Activated naive CD4-positive, alpha-beta T cell treated with anti-CD3 and anti-CD28 coated beads, Interleukin-2, amount 10 ng/mL, durations not matched to agents 7 days and 5 days (primary cell): ENCODE results near the gene MED13L.
A peak's percentile ranks its signal among the peaks of the same experiment; 100 is the strongest.

Experiments
- CTCF ChIA-PET: fragments of 350-600 bp; sonication (Branson Sonifier 250); formaldehyde crosslinking; loops from one replicate; lab custom pipeline; 2021; ENCODE audit warnings: antibody characterized with exemption; lab: Charles Lee
- DNase-seq: peaks from one replicate; pipeline ENCODE4 v3.0.0-alpha.2; 2020
- H3K27ac Mint-ChIP-seq: one replicate; pipeline ENCODE4 v1.8.0; 2021; ENCODE audit warnings: mild to moderate bottlenecking, moderate library complexity, mixed read lengths
- H3K27me3 Mint-ChIP-seq: one replicate; pipeline ENCODE4 v1.8.0; 2021; ENCODE audit warnings: mild to moderate bottlenecking, mixed read lengths
- H3K36me3 Mint-ChIP-seq: one replicate; pipeline ENCODE4 v1.8.0; 2021; ENCODE audit warnings: mixed read lengths
- H3K4me1 Mint-ChIP-seq: one replicate; pipeline ENCODE4 v1.8.0; 2021; ENCODE audit warnings: mixed read lengths
- H3K4me3 Mint-ChIP-seq: one replicate; pipeline ENCODE4 v1.8.0; 2021; ENCODE audit warnings: mild to moderate bottlenecking, moderate library complexity, mixed read lengths
- H3K9me3 Mint-ChIP-seq: one replicate; pipeline ENCODE4 v1.8.0; 2021; ENCODE audit warnings: mixed read lengths

The MED13L gene

DNA sequence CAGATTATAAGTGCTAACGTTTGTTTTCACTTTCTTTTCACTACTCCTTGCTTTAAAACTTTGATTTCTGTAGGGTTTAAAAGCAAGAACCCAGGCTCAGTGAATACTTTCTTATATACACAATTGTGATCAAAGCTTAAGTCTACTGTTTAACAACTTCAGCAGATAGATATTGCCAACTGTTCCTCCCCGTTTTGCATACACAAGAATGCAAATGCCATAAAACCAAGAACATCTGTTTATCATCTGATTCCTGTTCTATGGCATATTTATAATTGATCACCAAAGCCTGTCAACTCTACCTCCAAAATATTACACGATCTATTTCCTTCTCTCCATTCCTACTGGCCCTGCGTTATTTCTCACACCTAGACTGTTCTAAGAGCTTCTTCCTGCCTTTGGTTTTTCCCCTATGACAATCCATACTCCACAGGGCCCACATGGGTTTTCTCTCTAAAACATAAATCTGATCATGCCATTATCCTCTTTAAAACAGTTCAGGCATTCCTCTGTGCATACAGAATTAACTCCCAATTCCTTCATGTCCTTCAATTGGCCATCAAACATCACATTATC lies 15.9 kb downstream of the MED13L start:
- H3K9me3 Mint-ChIP-seq = no peaks in the 10 kb centered on the region
- H3K4me1 Mint-ChIP-seq = peaks cover 28% of the 10 kb centered on the region
- H3K27me3 Mint-ChIP-seq = no peaks in the 10 kb centered on the region
- H3K27ac Mint-ChIP-seq = no peak overlapping the region
- no peak overlapping the region for H3K4me3 Mint-ChIP-seq
- DNase-seq = no peak
- CTCF ChIA-PET = no interaction called here
- no peaks in the 10 kb centered on the region for H3K36me3 Mint-ChIP-seq

DNA sequence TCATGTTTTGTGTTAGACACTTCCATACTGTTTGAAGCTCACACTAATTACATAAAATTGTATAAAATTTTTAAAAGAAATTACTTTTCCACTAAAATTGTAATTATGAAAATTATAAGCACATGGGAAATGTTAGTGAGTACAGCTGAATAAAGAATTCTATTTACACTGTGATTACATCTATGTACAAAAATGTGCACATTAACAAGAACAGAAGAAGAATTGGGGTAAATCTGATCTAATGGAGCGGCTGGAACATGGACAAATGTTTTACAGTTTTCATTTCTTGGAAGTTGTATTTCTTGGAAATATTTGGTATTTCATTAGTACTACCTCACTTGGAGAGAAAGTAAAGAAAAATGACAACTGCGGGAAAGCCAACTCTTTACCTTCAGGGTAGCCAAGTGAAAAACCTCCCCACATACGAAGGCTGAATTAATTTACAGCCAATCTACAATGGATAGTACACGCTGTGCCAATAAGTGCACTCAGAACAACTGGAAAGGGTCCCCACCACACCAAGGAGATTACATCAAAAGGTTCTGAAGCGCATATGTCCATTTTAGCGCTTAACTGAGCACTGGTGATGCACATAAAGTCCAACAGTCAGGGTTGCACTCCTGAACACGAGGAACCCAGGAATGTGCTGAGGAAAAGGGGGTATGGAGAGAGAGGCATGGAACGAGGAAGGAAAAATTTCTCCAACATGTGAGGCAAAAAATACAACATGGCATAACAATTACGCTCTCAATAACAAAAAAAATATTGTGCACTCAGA lies 17.5 kb downstream of the MED13L start:
- CTCF ChIA-PET = no interaction called here
- Mint-ChIP-seq H3K27me3 (no peaks in the 10 kb centered on the region), H3K36me3 (no peaks in the 10 kb centered on the region), H3K4me3 (no peak overlapping the region), H3K27ac (no peak overlapping the region), H3K4me1 (peaks cover 27% of the 10 kb centered on the region), H3K9me3 (no peaks in the 10 kb centered on the region)
- DNase-seq = no peak

DNA sequence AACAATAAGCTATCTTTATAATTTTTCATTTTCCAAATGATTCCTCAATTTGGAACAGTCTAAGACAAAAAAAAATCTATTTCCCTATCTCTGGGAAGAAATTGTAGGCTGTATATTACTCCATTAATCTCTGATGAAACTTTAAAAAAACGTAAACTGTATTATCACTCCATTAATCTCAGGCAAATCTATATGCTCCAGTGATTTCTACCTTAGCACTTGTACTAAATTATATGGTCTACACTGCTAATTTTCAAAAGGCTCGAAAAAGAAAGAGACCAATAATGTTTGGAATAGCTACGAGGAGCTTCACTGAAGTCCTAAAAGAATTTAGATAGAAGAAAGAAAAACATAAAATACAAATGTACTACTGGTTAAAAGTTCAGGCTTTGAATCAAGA lies 19.7 kb downstream of the MED13L start:
- DNase-seq = no peak
- Mint-ChIP-seq H3K4me3 (no peak overlapping the region), H3K9me3 (peaks cover 2% of the 10 kb centered on the region), H3K27me3 (no peaks in the 10 kb centered on the region), H3K4me1 (peaks cover 26% of the 10 kb centered on the region), H3K36me3 (peaks cover 4% of the 10 kb centered on the region), H3K27ac (no peak overlapping the region)
- CTCF ChIA-PET = interaction anchor here (1.3 kb wide), 1 partner anchor 9 kb away, joined by 4 read pairs; no protein-coding TSS in a partner anchor

DNA sequence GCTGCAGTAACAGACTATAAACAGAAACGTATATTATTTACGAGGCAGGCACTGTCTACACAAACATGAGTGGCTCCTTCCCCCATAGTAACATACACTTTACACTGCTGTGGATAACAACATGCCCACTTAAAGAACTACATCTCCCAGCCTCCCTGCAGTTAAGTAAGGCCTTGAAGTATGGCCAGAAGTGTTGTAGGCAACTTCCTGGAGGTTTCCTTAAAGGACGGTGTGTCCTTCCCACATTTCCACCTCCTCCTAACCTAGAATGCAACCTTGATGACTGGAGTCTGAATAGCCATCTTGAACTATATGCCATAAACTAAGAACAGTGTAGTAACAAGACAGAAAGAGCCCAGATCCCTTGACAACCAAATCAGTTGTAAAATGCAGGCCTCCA lies 20.3 kb downstream of the MED13L start:
- Mint-ChIP-seq H3K4me3 (no peak overlapping the region), H3K27me3 (no peaks in the 10 kb centered on the region), H3K36me3 (peaks cover 8% of the 10 kb centered on the region), H3K4me1 (peaks cover 23% of the 10 kb centered on the region), H3K9me3 (peaks cover 6% of the 10 kb centered on the region), H3K27ac (no peak overlapping the region)
- CTCF ChIA-PET = interaction anchor here (1.3 kb wide), 1 partner anchor 8 kb away, joined by 4 read pairs; no protein-coding TSS in a partner anchor
- no peak for DNase-seq

DNA sequence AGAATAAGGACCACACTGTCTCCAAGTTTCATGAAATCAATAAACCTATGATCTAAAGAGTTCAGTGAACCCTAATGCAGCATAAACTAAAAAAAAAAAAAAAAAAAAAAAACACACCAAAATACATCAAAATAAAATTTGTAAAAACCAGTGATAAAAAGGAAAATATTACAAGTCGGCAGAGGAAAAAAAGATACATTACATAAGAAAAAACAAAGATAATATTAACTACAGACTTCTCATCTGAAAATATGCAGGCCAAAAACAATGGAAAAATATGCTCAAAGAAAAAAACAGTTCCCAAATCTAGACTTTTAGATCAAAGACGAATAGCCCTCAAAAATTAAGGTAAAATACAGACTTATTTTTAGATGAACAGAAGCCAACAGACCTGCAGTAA lies 27.6 kb downstream of the MED13L start:
- Mint-ChIP-seq H3K36me3 (peaks cover 22% of the 10 kb centered on the region), H3K27me3 (no peaks in the 10 kb centered on the region)
- CTCF ChIA-PET = interaction anchor here (0.6 to 1.9 kb wide), 2 partner anchors 8 to 1552 kb away, joined by 4 to 5 read pairs; no protein-coding TSS in a partner anchor

DNA sequence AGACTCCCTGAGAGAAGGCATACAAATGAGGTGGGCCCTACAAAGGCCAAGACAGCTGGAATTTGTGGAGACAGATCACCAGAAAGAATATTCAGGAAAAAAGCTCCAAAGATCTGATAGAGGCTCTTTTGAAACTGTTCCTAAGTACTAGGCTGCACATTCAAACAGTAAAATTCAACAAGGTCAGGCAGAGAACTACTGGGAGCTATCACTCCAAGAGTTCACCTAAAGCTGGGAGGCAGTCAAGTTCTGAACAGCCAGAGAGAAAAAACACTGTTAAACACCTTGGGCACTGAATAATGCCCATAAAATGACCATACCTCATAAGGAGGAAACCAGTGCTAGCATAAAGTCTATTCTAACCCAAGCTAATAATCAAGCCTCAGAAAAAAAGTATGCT lies 28.6 kb downstream of the MED13L start:
- no peak for DNase-seq
- CTCF ChIA-PET = interaction anchor here (1.5 to 1.9 kb wide), 3 partner anchors 9 to 233 kb away, joined by 3 to 4 read pairs (median 4); no protein-coding TSS in a partner anchor
- Mint-ChIP-seq H3K4me1 (peaks cover 27% of the 10 kb centered on the region), H3K27me3 (no peaks in the 10 kb centered on the region), H3K36me3 (peaks cover 22% of the 10 kb centered on the region), H3K4me3 (no peak overlapping the region), H3K27ac (no peak overlapping the region), H3K9me3 (peaks cover 26% of the 10 kb centered on the region)

More for the DNA sequence above, 27.6 kb downstream of the MED13L start:
- peaks cover 22% of the 10 kb centered on the region for H3K4me1 Mint-ChIP-seq
- no peak for DNase-seq
- H3K27ac Mint-ChIP-seq = no peak overlapping the region
- peaks cover 26% of the 10 kb centered on the region for H3K9me3 Mint-ChIP-seq
- H3K4me3 Mint-ChIP-seq = no peak overlapping the region

DNA sequence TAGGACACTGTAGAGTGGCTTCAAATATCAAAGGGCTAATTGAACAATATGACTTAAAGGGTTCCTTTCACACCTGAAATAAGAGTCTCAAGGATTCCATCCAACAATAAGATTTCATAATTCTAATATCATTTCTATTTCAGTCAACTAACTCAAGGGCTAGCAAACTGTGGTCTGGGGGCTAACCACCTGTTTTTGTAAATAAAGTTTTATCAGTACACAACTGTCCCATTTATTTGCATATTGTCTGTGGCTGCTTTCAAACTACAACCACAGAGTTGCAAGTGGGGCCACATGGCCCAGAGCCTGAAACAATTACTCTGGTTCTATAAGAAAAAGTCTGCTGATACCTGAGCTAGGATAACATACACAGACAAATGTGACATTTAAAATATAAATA lies 29.1 kb downstream of the MED13L start:
- no peak overlapping the region for H3K4me3 Mint-ChIP-seq
- no peak overlapping the region for H3K27ac Mint-ChIP-seq
- peaks cover 26% of the 10 kb centered on the region for H3K9me3 Mint-ChIP-seq
- no peak for DNase-seq
- CTCF ChIA-PET = interaction anchor here (1.4 to 1.9 kb wide), 4 partner anchors 10 to 233 kb away, joined by 3 to 4 read pairs (median 4); no protein-coding TSS in a partner anchor
- H3K36me3 Mint-ChIP-seq = peaks cover 22% of the 10 kb centered on the region
- peaks cover 32% of the 10 kb centered on the region for H3K4me1 Mint-ChIP-seq
- no peaks in the 10 kb centered on the region for H3K27me3 Mint-ChIP-seq

DNA sequence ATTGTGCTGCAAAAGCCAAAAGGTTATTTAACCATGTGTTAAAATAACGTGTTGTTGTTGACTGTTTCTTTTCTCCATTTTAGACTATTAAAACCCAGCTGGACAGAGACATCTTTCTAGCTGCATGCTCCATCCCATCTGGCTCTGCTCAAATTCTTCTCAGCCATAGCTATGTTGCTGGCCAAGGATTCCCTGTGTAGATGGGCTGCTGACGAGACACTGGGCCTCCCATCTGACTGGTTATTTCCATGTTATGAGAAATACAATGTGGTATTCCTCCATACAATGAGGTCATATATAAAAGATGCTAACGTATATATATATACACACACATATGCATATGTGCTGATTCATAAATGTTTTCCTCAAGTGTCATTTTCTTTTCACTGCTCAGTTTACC lies 30.1 kb downstream of the MED13L start:
- no peaks in the 10 kb centered on the region for H3K27me3 Mint-ChIP-seq
- H3K27ac Mint-ChIP-seq = no peak overlapping the region
- no peak overlapping the region for H3K4me3 Mint-ChIP-seq
- CTCF ChIA-PET = interaction anchor here (0.6 to 1.6 kb wide), 3 partner anchors 12 to 249 kb away, joined by 3 to 5 read pairs (median 4); no protein-coding TSS in a partner anchor
- DNase-seq = no peak
- H3K36me3 Mint-ChIP-seq = peaks cover 16% of the 10 kb centered on the region
- peaks cover 31% of the 10 kb centered on the region for H3K4me1 Mint-ChIP-seq
- peaks cover 22% of the 10 kb centered on the region for H3K9me3 Mint-ChIP-seq

DNA sequence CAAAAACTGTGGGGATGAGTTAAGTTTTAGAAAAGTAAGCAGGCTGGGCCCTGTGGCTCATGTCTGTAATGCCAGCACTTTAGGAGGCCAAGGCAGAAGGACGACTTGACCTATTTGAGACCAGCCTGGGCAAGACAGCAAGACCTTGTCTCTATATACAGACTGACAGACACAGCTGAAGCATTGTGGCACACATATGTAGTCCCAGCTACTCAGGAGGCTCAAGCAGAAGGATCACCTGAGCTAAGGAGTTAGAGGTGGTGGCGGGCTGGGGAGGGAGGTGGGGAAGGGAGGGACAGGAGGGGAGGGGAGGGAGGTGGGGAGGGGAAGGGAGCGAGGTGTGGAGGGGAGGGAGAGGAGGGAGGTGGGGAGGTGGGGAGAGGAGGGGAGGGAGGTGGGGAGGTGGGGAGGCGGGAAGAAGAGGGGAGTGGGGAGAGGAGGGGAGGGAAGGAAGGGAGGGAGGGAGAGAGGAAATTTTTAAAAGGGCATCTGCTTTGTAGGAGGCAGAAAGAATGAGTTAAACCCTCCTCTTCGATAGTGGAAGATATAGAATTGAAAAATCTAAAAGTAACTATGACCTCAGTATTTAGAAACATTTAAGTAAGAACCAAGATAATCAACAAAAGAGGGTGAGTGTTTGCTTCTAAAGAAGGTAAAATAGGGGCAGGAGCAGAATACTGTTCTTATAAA lies 30.9 kb downstream of the MED13L start:
- Mint-ChIP-seq H3K4me3 (no peak overlapping the region), H3K36me3 (peaks cover 8% of the 10 kb centered on the region), H3K9me3 (peaks cover 16% of the 10 kb centered on the region), H3K27me3 (no peaks in the 10 kb centered on the region), H3K4me1 (peaks cover 31% of the 10 kb centered on the region), H3K27ac (no peak overlapping the region)
- DNase-seq = no peak
- CTCF ChIA-PET = interaction anchor here (1.0 to 1.6 kb wide), 3 partner anchors 10 to 249 kb away, joined by 4 to 5 read pairs (median 4); no protein-coding TSS in a partner anchor

DNA sequence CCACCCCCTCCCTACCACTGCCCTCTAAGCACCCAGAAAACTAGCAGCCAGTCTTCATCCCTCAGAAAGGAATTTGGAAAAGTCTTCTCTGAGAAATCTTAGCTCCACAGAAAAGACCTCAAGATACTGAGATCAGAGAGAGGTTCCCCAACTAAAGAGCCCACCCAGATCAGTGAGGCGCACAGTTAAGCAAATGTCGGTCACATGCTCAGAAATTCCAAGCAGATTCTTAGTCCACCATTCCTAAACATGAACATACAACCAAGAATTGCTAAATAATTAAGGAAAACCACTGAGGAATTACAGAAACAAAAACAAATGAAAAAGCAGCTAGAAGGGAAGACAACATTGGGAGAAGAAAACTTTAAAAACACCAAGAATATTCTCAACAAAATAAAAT lies 32.3 kb downstream of the MED13L start:
- Mint-ChIP-seq H3K36me3 (peaks cover 7% of the 10 kb centered on the region), H3K27ac (no peak overlapping the region), H3K27me3 (no peaks in the 10 kb centered on the region), H3K4me1 (peaks cover 34% of the 10 kb centered on the region), H3K9me3 (peaks cover 9% of the 10 kb centered on the region), H3K4me3 (no peak overlapping the region)
- DNase-seq = no peak
- CTCF ChIA-PET = interaction anchor here (1.4 kb wide), 1 partner anchor 9 kb away, joined by 5 read pairs; no protein-coding TSS in a partner anchor

DNA sequence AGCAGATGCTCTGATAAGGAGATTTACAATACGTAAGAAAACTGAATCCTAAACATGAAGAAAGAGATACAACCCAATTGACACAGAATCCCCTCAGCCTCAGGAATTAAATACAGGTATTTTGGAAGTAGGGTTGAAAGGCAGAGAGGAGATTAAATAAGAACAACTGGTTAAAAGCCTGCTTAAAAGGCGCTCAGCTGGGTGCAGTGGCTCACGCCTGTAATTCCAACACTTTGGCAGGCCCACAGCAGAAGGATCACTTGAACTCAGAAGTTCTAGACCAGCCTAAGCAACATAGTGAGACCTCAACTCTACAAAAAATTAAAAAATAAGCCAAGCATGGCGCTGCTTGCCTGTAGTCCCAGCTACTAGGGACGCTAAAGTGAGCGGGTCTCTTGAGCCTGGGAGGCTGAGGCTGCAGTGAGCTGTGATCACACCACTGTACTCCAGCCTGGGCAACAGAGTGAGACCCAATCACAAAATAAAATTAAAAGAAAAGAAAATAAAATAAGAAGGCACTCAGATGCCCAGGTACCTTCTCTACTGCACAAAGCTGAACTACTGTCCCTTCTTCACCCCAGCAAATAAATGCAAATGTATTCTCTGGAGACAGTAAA lies 32.9 kb downstream of the MED13L start:
- CTCF ChIA-PET = interaction anchor here (1.4 kb wide), 1 partner anchor 9 kb away, joined by 5 read pairs; no protein-coding TSS in a partner anchor
- H3K36me3 Mint-ChIP-seq = peaks cover 3% of the 10 kb centered on the region
- H3K27ac Mint-ChIP-seq = no peak overlapping the region
- no peak overlapping the region for H3K4me3 Mint-ChIP-seq
- no peaks in the 10 kb centered on the region for H3K27me3 Mint-ChIP-seq
- no peak for DNase-seq
- H3K4me1 Mint-ChIP-seq = peaks cover 34% of the 10 kb centered on the region
- peaks cover 4% of the 10 kb centered on the region for H3K9me3 Mint-ChIP-seq

DNA sequence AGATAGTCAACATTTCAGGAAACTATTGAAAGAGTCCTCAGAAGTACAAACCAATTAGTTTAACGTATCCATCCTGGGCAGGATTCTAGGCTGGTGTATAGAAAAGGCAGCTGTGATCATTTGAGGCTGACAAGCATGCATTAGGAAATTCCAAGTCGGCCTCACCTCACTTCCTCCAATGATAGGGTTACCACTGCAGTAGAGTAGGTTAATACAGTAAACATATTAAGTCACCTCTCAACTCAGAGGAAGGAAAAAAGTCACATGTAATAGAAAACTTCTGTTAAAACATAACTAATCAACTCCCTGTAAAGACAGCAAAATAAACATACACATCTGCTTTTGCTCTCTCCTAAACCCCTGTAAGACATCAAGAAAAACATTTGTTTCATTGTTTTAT lies 33.5 kb downstream of the MED13L start:
- Mint-ChIP-seq H3K4me3 (no peak overlapping the region), H3K36me3 (peaks cover 1% of the 10 kb centered on the region), H3K4me1 (peaks cover 34% of the 10 kb centered on the region), H3K27me3 (no peaks in the 10 kb centered on the region), H3K27ac (no peak overlapping the region), H3K9me3 (no peaks in the 10 kb centered on the region)
- DNase-seq = no peak
- CTCF ChIA-PET = interaction anchor here (1.4 kb wide), 1 partner anchor 8 kb away, joined by 5 read pairs; no protein-coding TSS in a partner anchor

DNA sequence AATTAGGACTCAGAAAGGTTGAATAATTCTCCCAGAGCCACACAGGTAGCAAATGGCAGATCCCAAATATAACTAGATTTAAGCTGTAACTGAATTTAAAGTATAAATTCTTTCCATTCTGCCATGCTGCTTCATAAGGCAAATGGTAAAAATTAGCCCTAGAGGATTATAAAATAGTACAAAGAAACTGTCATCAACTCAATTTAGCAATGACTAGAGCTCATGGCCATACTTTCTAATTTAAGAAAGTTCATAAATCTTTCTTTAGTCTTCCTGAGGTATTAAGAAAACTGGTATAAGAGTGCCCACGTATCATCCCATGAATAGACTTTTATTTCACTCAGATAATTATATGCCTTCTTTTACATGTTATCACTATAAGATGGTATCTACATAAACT lies 34.8 kb downstream of the MED13L start:
- DNase-seq = no peak
- Mint-ChIP-seq H3K4me1 (peaks cover 31% of the 10 kb centered on the region), H3K27me3 (no peaks in the 10 kb centered on the region), H3K27ac (peak overlapping the region; percentile 45), H3K9me3 (no peaks in the 10 kb centered on the region), H3K36me3 (peaks cover 1% of the 10 kb centered on the region), H3K4me3 (no peak overlapping the region)
- CTCF ChIA-PET = no interaction called here
